Measurements from ENCODE around the gene SRRD.

Gene SRRD

DNA sequence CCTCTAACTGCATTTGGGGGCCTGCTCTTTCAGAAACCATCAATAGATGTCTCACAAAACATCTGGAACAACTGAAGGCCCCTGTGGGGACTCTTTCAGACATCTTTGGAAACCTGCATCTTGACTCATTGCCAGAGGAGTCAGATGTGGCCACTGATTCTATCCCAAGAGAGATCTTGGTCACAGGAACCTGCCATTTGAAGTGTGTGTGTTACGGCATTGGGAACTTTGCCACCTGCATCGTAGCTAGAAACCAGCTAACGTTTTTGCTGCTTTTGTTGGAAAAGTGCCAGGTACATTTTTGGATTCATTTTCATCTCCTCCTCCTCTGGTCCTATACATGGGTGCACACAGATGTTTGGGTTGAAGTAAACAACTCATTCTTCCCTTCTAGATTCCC lies 4.3 kb downstream of the SRRD start:
- CTCF ChIA-PET, result no interaction called here
- no peak for DNase-seq (ENCODE audit: low read depth, low spot score)
- TF ChIP-seq, protein P1, sequence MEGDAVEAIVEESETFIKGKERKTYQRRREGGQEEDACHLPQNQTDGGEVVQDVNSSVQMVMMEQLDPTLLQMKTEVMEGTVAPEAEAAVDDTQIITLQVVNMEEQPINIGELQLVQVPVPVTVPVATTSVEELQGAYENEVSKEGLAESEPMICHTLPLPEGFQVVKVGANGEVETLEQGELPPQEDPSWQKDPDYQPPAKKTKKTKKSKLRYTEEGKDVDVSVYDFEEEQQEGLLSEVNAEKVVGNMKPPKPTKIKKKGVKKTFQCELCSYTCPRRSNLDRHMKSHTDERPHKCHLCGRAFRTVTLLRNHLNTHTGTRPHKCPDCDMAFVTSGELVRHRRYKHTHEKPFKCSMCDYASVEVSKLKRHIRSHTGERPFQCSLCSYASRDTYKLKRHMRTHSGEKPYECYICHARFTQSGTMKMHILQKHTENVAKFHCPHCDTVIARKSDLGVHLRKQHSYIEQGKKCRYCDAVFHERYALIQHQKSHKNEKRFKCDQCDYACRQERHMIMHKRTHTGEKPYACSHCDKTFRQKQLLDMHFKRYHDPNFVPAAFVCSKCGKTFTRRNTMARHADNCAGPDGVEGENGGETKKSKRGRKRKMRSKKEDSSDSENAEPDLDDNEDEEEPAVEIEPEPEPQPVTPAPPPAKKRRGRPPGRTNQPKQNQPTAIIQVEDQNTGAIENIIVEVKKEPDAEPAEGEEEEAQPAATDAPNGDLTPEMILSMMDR (IDR thresholded peaks at IDR 0.05; ENCODE audit: insufficient read depth, low read length, missing control alignments), result no peak
- POLR2A ChIA-PET, result no interaction called here
- H3K4me3 ChIP-seq (ENCODE audit: low read depth, low read length), result no peak overlapping the region

DNA sequence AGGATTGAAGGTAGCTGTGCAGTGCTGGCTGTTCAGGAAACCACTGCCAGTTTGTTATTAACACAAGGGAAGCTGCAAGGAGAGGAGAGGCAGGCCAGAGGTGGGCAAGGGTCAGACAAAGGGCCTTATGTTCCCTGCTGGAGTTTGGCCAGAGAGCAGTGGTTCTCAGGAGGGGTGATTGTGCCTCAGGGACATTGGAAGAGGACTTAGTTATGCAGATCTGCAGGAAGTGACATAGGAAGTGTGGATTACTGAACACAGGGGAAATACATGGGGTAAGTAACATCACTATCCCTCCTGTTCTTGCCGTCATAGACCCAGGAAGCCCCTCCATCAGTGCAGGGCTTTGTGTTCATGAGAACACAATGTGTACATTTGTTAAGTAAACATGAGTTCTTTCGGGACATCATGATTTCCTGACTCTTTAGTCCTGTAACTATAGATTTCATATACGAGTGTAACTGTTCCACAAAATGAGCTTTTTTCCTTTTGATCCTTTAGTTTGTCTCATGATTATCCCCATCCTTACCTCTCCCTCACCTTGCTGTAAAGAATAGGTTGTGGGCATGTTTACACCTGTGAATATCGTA lies 5.9 kb downstream of the SRRD start:
- H3K4me3 ChIP-seq (ENCODE audit: low read depth, low read length), result no peak overlapping the region
- no peak for DNase-seq (ENCODE audit: low read depth, low spot score)
- ChIA-PET POLR2A (no interaction called here), CTCF (interaction anchor here (1.0 to 2.1 kb wide), 2 partner anchors 12 to 13 kb away, joined by 3 to 4 read pairs; no protein-coding TSS in a partner anchor)
- TF ChIP-seq, protein P1 (IDR thresholded peaks at IDR 0.05; ENCODE audit: insufficient read depth, low read length, missing control alignments), result no peak

DNA sequence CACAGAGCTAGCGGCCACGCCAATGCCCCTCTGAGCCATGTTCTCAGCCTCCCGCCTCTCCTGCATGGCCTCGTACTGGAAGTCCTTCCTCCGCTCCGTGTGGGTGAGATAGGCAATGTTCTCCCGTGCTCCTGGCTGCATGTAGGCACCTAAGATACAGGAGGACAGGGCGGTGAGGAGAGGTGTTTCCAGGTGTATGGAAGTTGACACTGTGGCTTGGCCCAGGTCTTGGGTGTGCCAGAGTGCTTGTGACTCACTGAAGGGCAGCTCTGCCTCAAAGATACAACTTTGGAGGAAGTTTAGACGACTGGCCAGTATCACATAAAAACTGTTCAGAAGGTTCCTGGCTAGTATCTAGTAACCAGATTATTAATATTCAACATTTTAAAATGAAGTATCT lies 8.5 kb downstream of the SRRD start:
- DNase-seq (ENCODE audit: low read depth, low spot score), result no peak
- CTCF ChIA-PET, result interaction anchor here (0.6 to 2.9 kb wide), 4 partner anchors 11 to 128 kb away, joined by 3 to 13 read pairs (median 6); no protein-coding TSS in a partner anchor
- no peak overlapping the region for H3K4me3 ChIP-seq (ENCODE audit: low read depth, low read length)
- POLR2A ChIA-PET, result no interaction called here
- TF ChIP-seq, protein P1 (IDR thresholded peaks at IDR 0.05; ENCODE audit: insufficient read depth, low read length, missing control alignments), result no peak

DNA sequence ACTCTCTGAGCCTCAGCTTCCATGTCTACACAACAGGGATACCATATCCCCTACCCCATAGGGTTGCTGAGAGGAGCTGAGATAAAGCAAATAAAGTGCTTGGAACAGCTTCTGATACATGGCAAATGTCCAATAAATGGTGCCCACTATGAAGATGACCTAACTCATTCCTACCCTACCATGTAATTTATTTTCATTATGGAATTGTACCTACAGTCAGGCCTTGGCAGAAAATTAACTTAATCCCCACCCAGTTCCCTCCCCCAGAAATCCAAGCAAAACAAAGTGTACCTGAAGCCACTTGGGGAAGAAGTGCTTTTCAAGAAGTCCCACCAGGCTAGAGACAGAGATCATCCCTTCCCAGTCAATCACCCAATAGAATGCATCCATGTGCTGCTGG lies 10.8 kb downstream of the SRRD start:
- ChIA-PET CTCF (interaction anchor here (2.6 to 2.9 kb wide), 2 partner anchors 9 to 10 kb away, joined by 9 to 13 read pairs; partner anchors contain the start of genes HPS4 and SRRD), POLR2A (no interaction called here)
- TF ChIP-seq, protein P1 (IDR thresholded peaks at IDR 0.05; ENCODE audit: insufficient read depth, low read length, missing control alignments), result no peak
- H3K4me3 ChIP-seq (ENCODE audit: low read depth, low read length), result no peak overlapping the region
- DNase-seq (ENCODE audit: low read depth, low spot score), result no peak

DNA sequence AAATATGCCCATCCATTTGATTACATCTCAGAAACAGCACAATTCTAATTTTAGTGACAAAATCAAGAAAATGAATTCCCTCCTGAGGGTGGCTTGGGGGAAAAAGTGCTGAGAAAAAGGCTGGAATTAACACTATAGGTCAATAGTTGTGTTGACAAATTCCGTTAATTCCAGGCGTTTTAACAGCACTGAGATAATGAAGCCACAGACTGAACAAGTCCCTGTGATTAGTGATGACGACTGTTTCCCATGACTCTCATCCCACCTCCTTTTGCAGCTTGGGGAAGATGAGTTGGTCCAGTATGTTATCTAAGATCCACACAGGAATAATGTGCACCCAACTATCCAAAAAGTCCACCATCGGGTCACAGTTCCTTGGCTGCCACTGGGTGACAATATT lies 12.8 kb downstream of the SRRD start:
- no peak overlapping the region for H3K4me3 ChIP-seq (ENCODE audit: low read depth, low read length)
- TF ChIP-seq, protein P1 (IDR thresholded peaks at IDR 0.05; ENCODE audit: insufficient read depth, low read length, missing control alignments), result no peak
- ChIA-PET CTCF (interaction anchor here (1.2 to 2.6 kb wide), 3 partner anchors 8 to 12 kb away, joined by 4 to 9 read pairs (median 4); partner anchors contain the start of genes HPS4 and SRRD), POLR2A (no interaction called here)
- no peak for DNase-seq (ENCODE audit: low read depth, low spot score)

DNA sequence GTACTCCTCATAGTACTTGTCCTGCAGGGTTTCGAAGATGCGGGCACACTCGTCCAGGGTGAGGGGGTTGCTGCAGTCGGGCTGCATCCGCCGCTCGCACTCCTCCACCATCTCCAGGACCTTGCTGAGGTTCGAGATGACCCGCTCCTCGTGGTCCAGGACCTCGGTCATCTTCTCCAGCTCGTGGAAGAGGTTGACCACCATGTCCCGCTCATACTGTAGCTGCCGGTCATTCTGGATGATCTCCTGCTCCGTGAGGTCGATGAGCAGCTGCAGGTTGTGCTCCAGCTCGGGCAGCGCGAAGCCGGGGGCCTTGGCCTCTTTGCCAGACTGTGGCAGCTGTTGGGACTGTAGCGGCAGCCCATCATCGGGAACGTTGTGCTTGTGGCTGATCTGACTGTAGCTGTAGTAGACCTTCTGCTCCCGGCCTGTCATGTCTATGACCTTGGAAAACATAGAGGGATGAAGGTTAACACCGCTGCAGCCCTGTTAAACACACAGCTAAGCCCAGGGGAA lies 15.6 kb downstream of the SRRD start:
- POLR2A ChIA-PET, result no interaction called here
- CTCF ChIA-PET, result interaction anchor here (0.7 to 1.2 kb wide), 3 partner anchors 15 to 178 kb away, joined by 3 to 4 read pairs (median 3); no protein-coding TSS in a partner anchor
- H3K4me3 ChIP-seq (ENCODE audit: low read depth, low read length), result no peak overlapping the region
- DNase-seq (ENCODE audit: low read depth, low spot score), result no peak
- TF ChIP-seq, protein P1 (IDR thresholded peaks at IDR 0.05; ENCODE audit: insufficient read depth, low read length, missing control alignments), result no peak

Data from AG04449 (cell line).